Right cardiac atrium (tissue), 5 donors: ENCODE measurements around the gene SCPEP1. TPM values are rescaled to one million over a fixed set of nuclear protein-coding genes. Genes with fewer than 3 reads are reported as not detected.
A peak's percentile ranks its signal among the peaks of the same experiment; 100 is the strongest.
"Not testable (repeated sequence)": the region's sequence is repeated elsewhere in the genome, so short reads cannot be mapped to it uniquely, and the experiment has no call there.

Experiments used
- ATAC-seq, 2 donors: fragments of 200-7000 bp; cut with Tn5 transposase; one replicate each; pipeline versions ENCODE4 v1.8.0 to v1.9.1; 2020; ENCODE audit warnings: moderate library complexity in 2 of 2, mild to moderate bottlenecking in 1 of 2
- DNase-seq, 3 donors: peaks; one replicate each; pipeline ENCODE4 v3.0.0-alpha.2; 2020
- H3K27ac ChIP-seq: one replicate; pipeline ENCODE4 v1.5.1; 2013; ENCODE audit warnings: mild to moderate bottlenecking, low read length, control low read depth, moderate library complexity
- H3K27me3 ChIP-seq: one replicate; pipeline ENCODE4 v1.6.1; 2013; ENCODE audit not compliant: control insufficient read depth, insufficient read depth
- H3K4me1 ChIP-seq: one replicate; pipeline ENCODE4 v1.6.1; 2013; ENCODE audit warnings: low read length; ENCODE audit not compliant: control insufficient read depth, insufficient read depth
- H3K4me3 ChIP-seq: one replicate; pipeline ENCODE4 v1.5.1; 2013; ENCODE audit warnings: low read length, control low read depth
- H3K9me3 ChIP-seq: one replicate; pipeline ENCODE4 v1.6.1; 2013; ENCODE audit warnings: low read length; ENCODE audit not compliant: control insufficient read depth
- WGBS: extraction: QIAGEN DNeasy Blood & Tissue Kit; methylation state at CpG from one replicate; pipeline ENCODE4 v1.1.7; 2013; 5-methylcytosine and 5-hydroxymethylcytosine counted together
- intact Hi-C, 4 donors: fragments of 100-400 bp; cut with DNase I; formaldehyde crosslinking; loops; one replicate each; pipeline versions ENCODE4 v1.11.0 to v1.14.0; 2022 to 2023
- polyA plus RNA-seq: library from polyadenylated mRNA; stranded (reverse); fragments of 200-250 nt; gene quantifications from one replicate; pipeline ENCODE4 v1.2.3, GENCODE V29; 2013
- total RNA-seq, 4 donors: library from RNA; stranded (reverse); fragmentation: NEBNext Ultra II Directional; extraction: Animal tissue kit (Norgen Biotek cat#: 25700); gene quantifications; one replicate each; pipeline ENCODE4 v1.2.1, GENCODE V29; 2021
- donor health status: healthy with polysubstance abuse.
- donor health status: DM: no; HTN: yes; CAD: no.
- donor health status: DM: no; HTN: no; CAD: no.
- donor health status: DM: no; HTN: yes; CAD: no; lungs with severe emphysema.
- donor health status: DM: yes; HTN: yes; CAD: no.

The SCPEP1 gene
- total and polyA plus RNA-seq, 5 donors, result 49.7 to 87.9 (median 60.8) TPM

DNA sequence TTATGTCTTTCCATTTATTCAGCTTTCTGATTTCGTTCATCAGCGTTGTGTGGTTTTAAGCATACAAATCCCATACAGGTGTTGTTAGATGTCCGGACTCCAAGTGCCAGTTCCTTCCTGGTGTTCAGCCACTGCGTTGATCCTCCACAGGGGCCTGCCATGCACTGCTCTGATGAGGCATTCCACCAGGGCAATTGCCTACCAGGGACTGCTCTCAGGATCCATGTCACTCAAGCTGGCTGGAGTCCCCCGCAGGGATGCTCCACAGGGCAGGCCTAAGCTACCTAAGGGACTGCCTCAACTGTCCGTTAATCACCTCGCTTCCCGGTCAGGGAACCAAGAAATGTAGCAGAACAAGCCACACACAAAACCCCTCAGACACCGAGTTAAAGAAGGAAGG lies 12.7 kb upstream of the SCPEP1 start:
- ATAC-seq, H3K27ac ChIP-seq, H3K4me3 ChIP-seq, H3K4me1 ChIP-seq, H3K9me3 ChIP-seq, DNase-seq, H3K27me3 ChIP-seq, intact Hi-C loops: not testable (repeated sequence)
- WGBS, result 88% methylated on average over 9 of the region's 9 CpGs

DNA sequence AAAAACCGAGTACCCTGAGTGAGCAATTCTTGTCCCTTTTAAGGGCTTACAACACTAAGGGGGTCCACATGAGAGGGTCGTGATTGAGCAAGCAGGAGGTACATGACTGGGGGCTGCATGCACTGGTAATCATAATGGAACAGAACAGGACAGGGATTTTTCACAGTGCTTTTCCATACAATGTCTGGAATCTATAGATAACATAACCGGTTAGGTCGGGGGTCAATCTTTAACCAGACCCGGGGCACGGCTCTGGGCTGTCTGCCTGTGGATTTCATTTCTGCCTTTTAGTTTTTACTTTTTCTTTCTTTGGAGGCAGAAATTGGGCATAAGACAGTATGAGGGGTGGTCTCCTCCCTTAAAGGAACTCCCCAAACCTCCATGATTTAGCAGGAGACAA lies 12.2 kb upstream of the SCPEP1 start:
- H3K4me1 ChIP-seq, DNase-seq, H3K4me3 ChIP-seq, intact Hi-C loops, H3K9me3 ChIP-seq, H3K27me3 ChIP-seq, ATAC-seq, H3K27ac ChIP-seq: not testable (repeated sequence)
- WGBS, result 75% methylated on average over 6 of the region's 6 CpGs

DNA sequence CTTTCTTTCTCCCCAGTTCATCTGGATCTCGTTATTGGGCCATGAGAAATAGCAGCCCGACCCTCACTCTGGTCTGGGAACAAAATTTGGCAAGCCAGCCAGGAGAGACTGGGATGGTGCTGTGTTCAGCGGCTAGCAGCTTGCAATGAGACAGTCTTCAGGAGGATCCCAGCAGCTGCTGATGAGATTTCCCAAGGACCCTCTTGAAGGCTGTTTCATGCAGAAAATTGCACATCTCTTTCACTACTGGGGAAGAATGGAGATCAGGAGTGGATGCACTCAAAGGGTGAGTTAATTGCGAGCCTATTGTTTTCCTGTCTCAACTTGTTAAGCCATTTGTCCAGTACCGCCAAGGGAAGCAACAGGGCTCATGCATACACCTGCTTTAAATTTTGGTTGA lies 11.6 kb upstream of the SCPEP1 start:
- no peak overlapping the region for H3K27ac ChIP-seq
- H3K4me3 ChIP-seq, result no peak overlapping the region
- DNase-seq (no peak), ATAC-seq (no peak)
- no peaks in the 10 kb centered on the region for H3K27me3 ChIP-seq
- 76% methylated on average over 5 of the region's 5 CpGs for WGBS
- intact Hi-C loops, result no loop called here
- H3K4me1 ChIP-seq, result no peaks in the 10 kb centered on the region
- H3K9me3 ChIP-seq, result no peaks in the 10 kb centered on the region

DNA sequence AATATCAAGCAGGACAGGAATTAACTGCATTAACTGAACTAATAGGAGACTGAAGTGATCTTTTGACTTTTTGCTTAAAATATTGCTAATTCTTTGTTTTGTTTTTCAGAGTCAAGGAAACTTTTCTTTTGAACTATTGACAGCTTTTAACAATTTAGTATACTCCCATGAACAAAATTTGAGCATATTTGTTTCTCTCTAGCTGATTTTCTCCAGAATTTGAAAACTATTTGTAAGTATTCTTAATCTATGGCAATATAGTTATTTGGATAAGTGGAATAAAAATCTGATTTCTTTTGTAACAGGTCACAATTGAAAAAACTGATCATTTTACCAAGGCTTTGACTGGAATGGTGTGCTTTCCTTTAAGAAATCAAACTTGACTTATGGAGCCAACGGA lies 7.0 kb upstream of the SCPEP1 start:
- Histone ChIP-seq H3K27ac (no peak overlapping the region), H3K4me3 (no peak overlapping the region), H3K9me3 (no peaks in the 10 kb centered on the region), H3K4me1 (no peaks in the 10 kb centered on the region), H3K27me3 (no peaks in the 10 kb centered on the region)
- no peak for DNase-seq
- ATAC-seq, result no peak
- WGBS, result 93% methylated on average over 1 of the region's 1 CpG
- intact Hi-C loops, result no loop called here

DNA sequence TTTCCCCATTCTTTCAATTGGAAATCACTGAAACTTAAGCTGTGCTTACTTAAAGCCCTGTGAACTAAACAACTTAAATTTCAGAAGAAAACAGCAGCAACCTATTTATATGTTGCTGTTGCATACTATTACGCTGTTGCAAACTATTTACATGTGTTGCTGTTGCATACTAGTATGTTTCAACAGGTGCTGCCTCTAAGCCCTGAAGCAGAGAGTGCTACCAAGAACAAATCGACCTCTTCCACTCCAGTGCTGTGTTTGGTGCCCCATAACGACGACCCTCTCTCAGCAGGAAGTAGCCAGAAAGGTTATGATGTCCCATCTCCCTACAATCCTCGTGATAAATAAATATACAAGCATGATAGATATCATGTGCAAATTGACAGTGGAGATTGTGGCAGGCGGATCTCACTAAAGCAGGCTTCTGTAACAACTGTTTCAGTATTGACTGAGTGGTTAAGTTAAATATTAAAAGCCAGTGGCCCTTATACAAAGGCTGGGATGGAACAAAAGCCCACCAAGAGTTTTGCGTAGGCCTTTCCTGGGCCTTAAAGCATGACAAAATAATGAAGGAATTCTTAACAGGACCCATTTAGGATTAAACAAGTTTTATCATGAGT lies 5.7 kb upstream of the SCPEP1 start:
- Histone ChIP-seq H3K27ac (no peak overlapping the region), H3K4me3 (no peak overlapping the region), H3K4me1 (no peaks in the 10 kb centered on the region), H3K27me3 (no peaks in the 10 kb centered on the region), H3K9me3 (no peaks in the 10 kb centered on the region)
- DNase-seq (no peak), ATAC-seq (no peak)
- intact Hi-C loops, result no loop called here
- WGBS, result 71% methylated on average over 7 of the region's 7 CpGs

DNA sequence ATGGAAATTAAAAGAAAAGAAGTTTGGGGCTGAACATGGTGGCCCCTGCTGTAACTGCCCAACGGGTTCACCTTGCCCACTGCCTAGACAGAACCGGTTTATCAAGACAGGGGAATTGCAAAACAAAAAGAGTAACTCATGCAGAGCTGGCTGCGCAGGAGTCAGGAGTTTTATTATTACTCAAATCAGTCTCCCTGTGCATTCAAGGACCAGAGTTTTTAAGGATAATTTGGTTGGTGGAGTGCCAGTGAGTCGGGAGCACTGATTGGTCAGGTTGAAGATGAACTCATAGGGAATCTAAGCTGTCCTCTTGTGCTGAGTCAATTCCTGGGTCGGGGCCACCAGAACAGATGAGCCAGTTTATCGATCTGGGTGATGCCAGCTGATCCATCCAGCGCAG lies 4.4 kb upstream of the SCPEP1 start:
- Histone ChIP-seq H3K4me3 (no peak overlapping the region), H3K9me3 (no peaks in the 10 kb centered on the region), H3K27me3 (no peaks in the 10 kb centered on the region), H3K27ac (no peak overlapping the region), H3K4me1 (no peaks in the 10 kb centered on the region)
- WGBS, result 85% methylated on average over 7 of the region's 7 CpGs
- DNase-seq (no peak), ATAC-seq (no peak)
- intact Hi-C loops, result no loop called here

DNA sequence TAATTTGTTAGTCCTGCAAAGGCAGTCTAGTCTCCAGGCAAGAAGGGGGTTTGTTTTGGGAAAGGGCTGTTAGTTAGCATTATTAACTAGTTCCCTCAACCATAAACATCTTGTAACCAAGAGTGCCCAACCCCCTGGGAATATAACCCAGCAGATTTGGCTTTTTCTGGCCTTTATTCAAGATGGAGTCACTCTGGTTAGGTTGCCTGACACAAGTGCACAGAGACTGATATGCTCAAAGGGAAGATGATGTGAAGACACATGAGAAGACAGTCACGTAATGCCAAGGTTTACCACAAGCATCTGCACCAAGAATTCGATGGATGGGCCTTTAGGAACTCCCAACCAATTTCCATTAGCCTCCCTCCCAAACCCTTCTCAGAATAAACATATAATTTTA lies 3.9 kb upstream of the SCPEP1 start:
- Histone ChIP-seq H3K4me3 (no peak overlapping the region), H3K9me3 (no peaks in the 10 kb centered on the region), H3K27me3 (no peaks in the 10 kb centered on the region), H3K27ac (no peak overlapping the region), H3K4me1 (no peaks in the 10 kb centered on the region)
- no peak for DNase-seq
- WGBS, result 87% methylated on average over 2 of the region's 2 CpGs
- no peak for ATAC-seq
- intact Hi-C loops, result no loop called here

DNA sequence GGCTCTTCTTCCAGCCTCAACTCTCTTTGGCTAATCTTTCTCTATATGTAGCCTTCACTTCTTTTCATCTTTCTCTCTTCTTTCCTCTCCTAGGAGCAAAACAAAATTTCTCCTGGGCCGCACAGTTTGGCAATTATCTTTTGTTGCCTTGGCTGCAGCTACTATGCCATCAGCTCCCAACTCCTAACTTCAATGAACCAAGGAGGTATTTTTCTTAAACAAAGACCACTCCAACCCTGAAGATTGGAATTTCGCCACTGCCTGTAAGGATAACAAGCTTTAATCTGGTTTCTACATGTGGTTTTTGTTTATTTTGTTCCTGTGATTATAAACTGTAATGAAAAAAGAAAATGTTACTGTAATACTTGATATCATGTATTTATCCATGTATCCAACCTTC lies 2.3 kb upstream of the SCPEP1 start:
- ATAC-seq (no peak), DNase-seq (no peak)
- no peaks in the 10 kb centered on the region for H3K27me3 ChIP-seq
- no peak overlapping the region for H3K4me3 ChIP-seq
- no peak overlapping the region for H3K27ac ChIP-seq
- intact Hi-C loops, result no loop called here
- no peaks in the 10 kb centered on the region for H3K4me1 ChIP-seq
- H3K9me3 ChIP-seq, result no peaks in the 10 kb centered on the region
- WGBS, result 84% methylated on average over 2 of the region's 2 CpGs

DNA sequence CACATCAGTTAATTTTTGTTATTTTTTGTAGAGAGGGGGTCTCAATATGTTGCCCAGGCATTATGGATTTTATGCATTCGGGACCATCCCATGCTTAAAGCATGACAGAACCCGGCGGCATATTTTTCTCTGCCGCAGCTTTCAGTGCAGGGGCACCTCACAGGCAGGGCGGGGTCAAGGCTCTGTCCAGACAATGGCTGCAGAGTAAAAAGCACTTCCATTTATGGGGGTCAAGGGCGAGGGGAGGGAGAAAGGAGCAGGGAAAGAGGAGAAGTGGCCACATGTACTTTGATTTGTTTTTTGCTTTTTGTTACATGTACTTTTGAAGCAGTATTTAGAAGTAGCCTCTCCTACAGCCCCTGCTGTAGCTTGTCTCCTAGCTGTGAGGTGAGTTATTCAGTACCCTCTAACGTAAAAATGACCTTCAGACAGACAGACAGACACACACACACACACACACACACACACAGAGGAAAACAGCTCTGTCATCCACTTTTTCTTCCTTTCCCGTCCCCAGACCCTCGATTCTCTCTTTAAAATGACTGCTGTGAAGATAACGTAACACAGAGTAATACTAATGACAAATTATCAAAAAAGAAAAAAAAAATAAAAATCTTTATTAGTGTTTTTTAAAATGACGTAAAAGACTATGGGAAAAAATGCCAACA lies 856 bp upstream of the SCPEP1 start:
- Histone ChIP-seq H3K27ac (no peak overlapping the region), H3K9me3 (no peaks in the 10 kb centered on the region), H3K27me3 (no peaks in the 10 kb centered on the region), H3K4me1 (no peaks in the 10 kb centered on the region), H3K4me3 (peak overlapping the region; percentile 93)
- peak; percentile 17 to 19 for ATAC-seq
- DNase-seq, result peak in 1 of 3 donors; percentile 61
- WGBS, result 48% methylated on average over 11 of the region's 11 CpGs
- intact Hi-C loops, result no loop called here

DNA sequence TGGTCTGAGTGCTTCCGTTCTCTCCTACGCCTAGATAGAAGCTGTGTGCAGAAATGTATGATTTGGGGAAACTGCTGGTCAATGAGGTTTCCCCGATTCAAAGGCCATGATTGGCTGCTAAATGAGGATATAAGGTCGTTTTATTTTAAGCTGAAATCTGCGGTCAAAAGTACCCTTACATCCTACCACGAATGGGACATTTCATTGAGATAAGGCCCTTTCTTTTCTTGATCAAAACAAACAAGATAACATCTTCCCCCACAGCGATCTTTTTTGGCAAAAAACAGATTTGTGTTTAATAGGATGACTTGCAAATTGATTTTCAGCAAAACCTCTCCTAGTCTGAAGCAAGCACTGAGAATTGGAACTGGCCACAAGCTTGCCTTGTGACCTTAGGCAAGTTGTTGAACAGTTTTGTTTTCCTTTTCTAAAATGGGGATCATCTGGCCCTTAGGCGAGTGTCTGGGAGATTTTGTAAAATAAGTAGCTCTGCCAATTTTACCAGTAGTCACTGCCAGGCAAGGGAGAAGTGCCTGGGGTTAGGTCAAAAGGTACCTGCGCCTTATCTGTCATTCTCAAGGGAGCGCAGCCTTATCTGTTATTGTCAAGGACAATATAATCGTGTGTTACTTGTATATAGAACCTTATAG lies 635 bp downstream of the SCPEP1 start:
- WGBS, result 16% methylated on average over 11 of the region's 11 CpGs
- no peaks in the 10 kb centered on the region for H3K4me1 ChIP-seq
- ATAC-seq (peak; percentile 17 to 18), DNase-seq (no peak)
- H3K27me3 ChIP-seq, result no peaks in the 10 kb centered on the region
- intact Hi-C loops, result no loop called here
- peak overlapping the region; percentile 93 for H3K4me3 ChIP-seq
- H3K9me3 ChIP-seq, result no peaks in the 10 kb centered on the region
- H3K27ac ChIP-seq, result peak overlapping the region; percentile 85

DNA sequence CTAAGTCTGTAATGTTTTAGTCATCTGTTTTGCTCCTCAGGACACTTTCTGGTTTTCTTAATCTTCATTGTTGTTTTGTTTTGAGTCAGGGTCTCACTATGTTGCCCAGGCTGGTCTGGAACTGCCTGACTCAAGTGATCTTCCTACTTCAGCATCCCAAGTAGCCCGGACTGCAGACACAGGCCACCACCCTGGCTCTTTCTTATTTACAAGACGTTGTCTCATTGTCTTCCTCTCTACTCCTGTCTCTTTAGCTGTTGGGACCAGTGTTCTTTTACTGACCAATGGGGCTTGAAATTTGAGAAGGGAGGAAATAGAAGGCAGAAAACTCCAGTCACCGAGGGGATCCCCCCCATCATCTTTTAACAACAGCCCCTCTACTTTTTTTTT lies 1.2 kb downstream of the SCPEP1 start:
- WGBS, result 34% methylated on average over 3 of the region's 3 CpGs
- DNase-seq (no peak), ATAC-seq (no peak)
- H3K4me3 ChIP-seq, result peak overlapping the region; percentile 93
- H3K27ac ChIP-seq, result no peak overlapping the region
- H3K27me3 ChIP-seq, result no peaks in the 10 kb centered on the region
- intact Hi-C loops, result no loop called here
- H3K4me1 ChIP-seq, result no peaks in the 10 kb centered on the region
- H3K9me3 ChIP-seq, result no peaks in the 10 kb centered on the region
